GM20000 (cell line): ENCODE results near the gene COL4A2.
"Not testable (repeated sequence)": the region's sequence is repeated elsewhere in the genome, so short reads cannot be mapped to it uniquely, and the experiment has no call there.

Experiments
- DNase-seq: peaks from one replicate; pipeline ENCODE4 v3.0.0; 2012; ENCODE audit warnings: low spot score
- CTCF ChIP-seq: IDR thresholded peaks from 2 replicates; pipeline ENCODE4 v1.5.1; 2012; ENCODE audit warnings: mild to moderate bottlenecking, control low read depth; ENCODE audit errors: extremely low read depth, missing control alignments

Gene COL4A2

GRCh38 chr13:110312339-110313031, 5.4 kb downstream of the COL4A2 start:
- no peak for DNase-seq
- TF ChIP-seq CTCF: no peak

GRCh38 chr13:110313261-110313660, 6.2 kb downstream of the COL4A2 start:
- DNase-seq: not testable (repeated sequence)

DNA sequence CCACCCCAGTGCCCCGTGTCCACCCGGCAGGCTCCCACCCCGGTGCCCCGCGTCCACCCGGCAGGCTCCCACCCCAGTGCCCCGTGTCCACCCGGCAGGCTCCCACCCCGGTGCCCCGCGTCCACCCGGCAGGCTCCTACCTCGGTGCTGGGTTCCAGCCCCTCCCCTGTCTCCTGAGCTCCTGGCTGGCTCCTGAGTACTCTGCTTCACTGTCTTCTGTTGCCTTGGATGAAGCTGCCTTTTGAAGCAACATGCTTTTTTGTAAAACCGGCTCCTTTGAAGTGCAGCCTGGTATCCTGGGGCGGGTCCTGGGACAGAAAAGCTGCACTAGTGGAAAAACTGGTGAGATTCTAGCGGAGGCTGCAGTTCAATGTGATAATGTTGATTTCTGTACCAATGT, 6.6 kb downstream of the COL4A2 start:
- DNase-seq: not testable (repeated sequence)

DNA sequence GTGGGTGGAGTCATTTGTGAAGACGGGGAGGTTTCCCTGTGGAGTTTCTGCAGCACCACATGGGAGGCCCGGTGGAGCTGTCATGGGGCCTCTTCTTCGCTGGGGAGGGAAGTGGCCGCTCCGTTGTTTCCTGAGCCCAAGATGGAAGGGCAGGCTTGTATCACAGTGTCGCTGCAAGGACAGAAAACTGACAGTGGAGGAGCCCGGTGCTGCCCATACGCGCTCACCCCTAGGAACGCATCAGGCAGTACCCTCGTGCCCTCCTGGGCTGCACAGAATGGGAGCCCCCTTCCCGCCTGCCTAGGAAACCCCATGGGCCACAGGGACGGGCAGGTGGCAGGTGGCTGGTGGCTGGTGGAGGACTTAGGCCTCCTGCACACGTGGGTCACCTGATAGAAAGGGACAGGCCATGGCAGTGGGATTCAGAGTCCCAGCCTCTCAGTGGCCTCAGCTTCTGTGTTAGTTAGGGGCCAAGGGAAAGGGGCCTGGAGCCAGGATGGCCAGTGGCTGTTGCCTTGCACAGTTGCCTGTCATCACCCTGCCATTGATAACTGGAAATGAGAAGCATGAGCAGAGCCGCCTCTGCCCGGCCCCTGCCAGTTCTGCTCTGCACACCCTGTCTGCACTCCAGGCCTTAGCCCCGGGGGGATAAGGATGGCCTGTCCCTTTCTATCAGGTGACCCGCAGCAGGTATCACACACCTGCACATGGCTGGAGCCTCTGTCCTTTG, 7.6 kb downstream of the COL4A2 start:
- no peak for TF ChIP-seq CTCF
- no peak for DNase-seq

DNA sequence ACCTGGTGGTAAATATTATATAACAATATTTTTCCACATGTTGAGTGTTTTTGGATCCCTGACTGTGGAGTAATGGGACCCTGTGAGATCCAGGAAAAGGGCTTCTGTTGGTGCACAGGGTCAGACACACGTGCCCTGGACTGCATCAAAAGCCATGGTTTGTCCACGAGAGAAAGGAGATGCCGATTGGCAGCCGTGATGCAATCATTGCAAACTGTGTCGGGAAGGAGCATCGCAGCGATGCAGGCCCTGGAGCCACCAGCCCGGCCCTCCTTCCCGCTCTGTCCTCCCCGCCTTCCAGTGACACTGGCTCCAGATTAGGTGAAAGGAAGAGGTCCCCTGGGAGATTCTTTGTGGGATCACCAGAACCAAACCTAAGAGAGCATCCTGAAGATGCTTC, 9.1 kb downstream of the COL4A2 start:
- no peak for TF ChIP-seq CTCF
- no peak for DNase-seq

DNA sequence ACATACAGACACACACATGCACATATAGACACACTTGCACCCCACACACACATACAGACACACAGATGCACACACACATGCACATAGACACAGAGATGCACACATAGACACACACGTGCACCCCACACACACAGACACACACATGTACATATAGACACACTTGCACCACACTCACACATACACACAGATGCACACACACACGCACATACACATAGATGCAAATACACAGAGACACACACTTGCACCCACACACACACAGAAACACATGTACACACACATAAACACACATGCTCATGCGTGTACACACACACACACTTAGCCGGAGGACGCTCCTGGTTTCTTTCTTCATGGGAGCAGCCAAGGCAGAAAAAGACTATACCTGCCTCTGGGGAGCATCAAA, 10.0 kb downstream of the COL4A2 start:
- DNase-seq: no peak
- no peak for TF ChIP-seq CTCF

GRCh38 chr13:110317496-110318195, 10.6 kb downstream of the COL4A2 start:
- DNase-seq: no peak
- TF ChIP-seq CTCF: no peak

GRCh38 chr13:110318920-110319319, 11.8 kb downstream of the COL4A2 start:
- TF ChIP-seq CTCF: no peak
- no peak for DNase-seq
